Neural cell (in vitro differentiated cells): ENCODE measurements around the gene SSBP2.

Experiments
- EP300 ChIP-seq: fragments of 450-650 bp; conservative IDR thresholded peaks from 2 replicates; pipeline ENCODE4 v1.6.1; 2014; ENCODE audit warnings: antibody characterized with exemption, mild to moderate bottlenecking, moderate library complexity; ENCODE audit not compliant: poor library complexity, severe bottlenecking
- EZH2 ChIP-seq: fragments of 200-600, 300-800 bp; shearing (Covaris generic), sonication (generic); IDR thresholded peaks from 2 replicates; pipeline ENCODE4 v1.6.1; 2014; ENCODE audit warnings: antibody characterized with exemption, low read length, borderline replicate concordance, mild to moderate bottlenecking; ENCODE audit not compliant: insufficient read depth, poor library complexity, severe bottlenecking
- POLR2AphosphoS5 ChIP-seq: IDR thresholded peaks from 2 replicates; pipeline ENCODE4 v1.6.1; 2012
- RAD21 ChIP-seq: fragments of 450-650 bp; conservative IDR thresholded peaks from 2 replicates; pipeline ENCODE4 v1.6.1; 2014; ENCODE audit warnings: antibody characterized with exemption, mild to moderate bottlenecking, moderate library complexity
- SMC3 ChIP-seq: fragments of 450-650 bp; conservative IDR thresholded peaks from 2 replicates; pipeline ENCODE4 v1.6.1; 2014; ENCODE audit warnings: antibody characterized with exemption, mild to moderate bottlenecking, moderate library complexity; ENCODE audit not compliant: poor library complexity
- TAF1 ChIP-seq: IDR thresholded peaks from 2 replicates; pipeline ENCODE4 v1.6.1; 2012; ENCODE audit warnings: low read depth
- TF ChIP-seq, protein P1 (sequence below): fragments of 450-650 bp; IDR thresholded peaks from 2 replicates; pipeline ENCODE4 v1.5.1; 2014; ENCODE audit warnings: antibody characterized with exemption, mild to moderate bottlenecking, moderate library complexity; ENCODE audit not compliant: poor library complexity, severe bottlenecking
- TF ChIP-seq, protein P2 (sequence below): IDR thresholded peaks from 2 replicates; pipeline ENCODE4 v1.6.1; 2012; ENCODE audit warnings: borderline replicate concordance

DNA sequence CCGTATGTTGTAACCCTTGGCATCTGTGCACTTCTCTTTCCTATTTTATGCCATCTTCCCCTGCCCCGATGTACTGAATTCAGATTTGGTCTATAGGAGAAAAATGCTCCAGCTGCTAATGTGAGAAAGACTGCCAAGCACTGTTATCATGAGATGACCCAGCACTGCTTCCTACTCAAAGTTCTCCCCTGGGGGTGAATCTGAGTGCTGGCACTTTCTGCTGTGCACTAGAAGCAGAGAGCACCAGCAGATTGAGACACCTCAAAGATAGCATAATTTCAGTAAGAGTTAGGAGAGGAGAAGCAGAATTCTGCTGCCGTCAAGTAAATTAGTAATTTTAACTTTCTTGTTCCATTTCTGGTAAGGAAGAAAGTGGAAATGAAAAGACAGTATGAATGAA lies 264.2 kb downstream of the SSBP2 start:
- TF ChIP-seq, protein P1, sequence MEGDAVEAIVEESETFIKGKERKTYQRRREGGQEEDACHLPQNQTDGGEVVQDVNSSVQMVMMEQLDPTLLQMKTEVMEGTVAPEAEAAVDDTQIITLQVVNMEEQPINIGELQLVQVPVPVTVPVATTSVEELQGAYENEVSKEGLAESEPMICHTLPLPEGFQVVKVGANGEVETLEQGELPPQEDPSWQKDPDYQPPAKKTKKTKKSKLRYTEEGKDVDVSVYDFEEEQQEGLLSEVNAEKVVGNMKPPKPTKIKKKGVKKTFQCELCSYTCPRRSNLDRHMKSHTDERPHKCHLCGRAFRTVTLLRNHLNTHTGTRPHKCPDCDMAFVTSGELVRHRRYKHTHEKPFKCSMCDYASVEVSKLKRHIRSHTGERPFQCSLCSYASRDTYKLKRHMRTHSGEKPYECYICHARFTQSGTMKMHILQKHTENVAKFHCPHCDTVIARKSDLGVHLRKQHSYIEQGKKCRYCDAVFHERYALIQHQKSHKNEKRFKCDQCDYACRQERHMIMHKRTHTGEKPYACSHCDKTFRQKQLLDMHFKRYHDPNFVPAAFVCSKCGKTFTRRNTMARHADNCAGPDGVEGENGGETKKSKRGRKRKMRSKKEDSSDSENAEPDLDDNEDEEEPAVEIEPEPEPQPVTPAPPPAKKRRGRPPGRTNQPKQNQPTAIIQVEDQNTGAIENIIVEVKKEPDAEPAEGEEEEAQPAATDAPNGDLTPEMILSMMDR: no peak
- TF ChIP-seq, protein P2, sequence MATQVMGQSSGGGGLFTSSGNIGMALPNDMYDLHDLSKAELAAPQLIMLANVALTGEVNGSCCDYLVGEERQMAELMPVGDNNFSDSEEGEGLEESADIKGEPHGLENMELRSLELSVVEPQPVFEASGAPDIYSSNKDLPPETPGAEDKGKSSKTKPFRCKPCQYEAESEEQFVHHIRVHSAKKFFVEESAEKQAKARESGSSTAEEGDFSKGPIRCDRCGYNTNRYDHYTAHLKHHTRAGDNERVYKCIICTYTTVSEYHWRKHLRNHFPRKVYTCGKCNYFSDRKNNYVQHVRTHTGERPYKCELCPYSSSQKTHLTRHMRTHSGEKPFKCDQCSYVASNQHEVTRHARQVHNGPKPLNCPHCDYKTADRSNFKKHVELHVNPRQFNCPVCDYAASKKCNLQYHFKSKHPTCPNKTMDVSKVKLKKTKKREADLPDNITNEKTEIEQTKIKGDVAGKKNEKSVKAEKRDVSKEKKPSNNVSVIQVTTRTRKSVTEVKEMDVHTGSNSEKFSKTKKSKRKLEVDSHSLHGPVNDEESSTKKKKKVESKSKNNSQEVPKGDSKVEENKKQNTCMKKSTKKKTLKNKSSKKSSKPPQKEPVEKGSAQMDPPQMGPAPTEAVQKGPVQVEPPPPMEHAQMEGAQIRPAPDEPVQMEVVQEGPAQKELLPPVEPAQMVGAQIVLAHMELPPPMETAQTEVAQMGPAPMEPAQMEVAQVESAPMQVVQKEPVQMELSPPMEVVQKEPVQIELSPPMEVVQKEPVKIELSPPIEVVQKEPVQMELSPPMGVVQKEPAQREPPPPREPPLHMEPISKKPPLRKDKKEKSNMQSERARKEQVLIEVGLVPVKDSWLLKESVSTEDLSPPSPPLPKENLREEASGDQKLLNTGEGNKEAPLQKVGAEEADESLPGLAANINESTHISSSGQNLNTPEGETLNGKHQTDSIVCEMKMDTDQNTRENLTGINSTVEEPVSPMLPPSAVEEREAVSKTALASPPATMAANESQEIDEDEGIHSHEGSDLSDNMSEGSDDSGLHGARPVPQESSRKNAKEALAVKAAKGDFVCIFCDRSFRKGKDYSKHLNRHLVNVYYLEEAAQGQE: no peak
- TF ChIP-seq EP300 (no peak), EZH2 (no peak), POLR2AphosphoS5 (no peak), RAD21 (no peak), TAF1 (no peak), SMC3 (no peak)
